OCI-LY7 (cell line): ENCODE results near the gene EFNA3.

Experiments
- EZH2phosphoT487 ChIP-seq: fragments of 200-600 bp; sonication (generic); IDR thresholded peaks from 2 replicates; pipeline ENCODE4 v1.6.1; 2018; ENCODE audit warnings: low read depth, borderline replicate concordance, mild to moderate bottlenecking, mixed run types, antibody characterized with exemption, low read length, moderate library complexity, mixed read lengths
- TF ChIP-seq, protein P1 (sequence below): fragments of 200-600 bp; sonication (generic); conservative IDR thresholded peaks from 2 replicates; pipeline ENCODE4 v1.5.1; 2014; ENCODE audit warnings: mild to moderate bottlenecking, antibody characterized with exemption, low read length, moderate library complexity, mixed read lengths

- TF ChIP-seq, protein P1, sequence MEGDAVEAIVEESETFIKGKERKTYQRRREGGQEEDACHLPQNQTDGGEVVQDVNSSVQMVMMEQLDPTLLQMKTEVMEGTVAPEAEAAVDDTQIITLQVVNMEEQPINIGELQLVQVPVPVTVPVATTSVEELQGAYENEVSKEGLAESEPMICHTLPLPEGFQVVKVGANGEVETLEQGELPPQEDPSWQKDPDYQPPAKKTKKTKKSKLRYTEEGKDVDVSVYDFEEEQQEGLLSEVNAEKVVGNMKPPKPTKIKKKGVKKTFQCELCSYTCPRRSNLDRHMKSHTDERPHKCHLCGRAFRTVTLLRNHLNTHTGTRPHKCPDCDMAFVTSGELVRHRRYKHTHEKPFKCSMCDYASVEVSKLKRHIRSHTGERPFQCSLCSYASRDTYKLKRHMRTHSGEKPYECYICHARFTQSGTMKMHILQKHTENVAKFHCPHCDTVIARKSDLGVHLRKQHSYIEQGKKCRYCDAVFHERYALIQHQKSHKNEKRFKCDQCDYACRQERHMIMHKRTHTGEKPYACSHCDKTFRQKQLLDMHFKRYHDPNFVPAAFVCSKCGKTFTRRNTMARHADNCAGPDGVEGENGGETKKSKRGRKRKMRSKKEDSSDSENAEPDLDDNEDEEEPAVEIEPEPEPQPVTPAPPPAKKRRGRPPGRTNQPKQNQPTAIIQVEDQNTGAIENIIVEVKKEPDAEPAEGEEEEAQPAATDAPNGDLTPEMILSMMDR = no peak
- no peak for TF ChIP-seq EZH2phosphoT487
Measured at GRCh38 chr1:155051777-155052398, 26.7 kb upstream of the EFNA3 start.
